Stimulated activated CD8-positive, alpha-beta memory T cell treated with anti-CD3 and anti-CD28 coated beads, Interleukin-4, amount 100 ng/mL, for 24 hours (primary cell): ENCODE measurements around the gene RGS16.

Experiments used
- DNase-seq: peaks from one replicate; pipeline ENCODE4 v3.0.0-alpha.2; 2020; ENCODE audit warnings: low read depth

The RGS16 gene

GRCh38 chr1:182629499-182630096 is 25.4 kb upstream of the RGS16 start:
- DNase-seq: peak; percentile 56

- no peak for DNase-seq
Observed at GRCh38 chr1:182629080-182629479, 24.9 kb upstream of the RGS16 start.

- no peak for DNase-seq
Observed at GRCh38 chr1:182628657-182629056, 24.5 kb upstream of the RGS16 start.

GRCh38 chr1:182627622-182628021 is 23.4 kb upstream of the RGS16 start:
- DNase-seq: no peak

GRCh38 chr1:182626527-182626926 is 22.3 kb upstream of the RGS16 start:
- no peak for DNase-seq

- DNase-seq: no peak
Observed at GRCh38 chr1:182625719-182626504, 21.7 kb upstream of the RGS16 start.

- DNase-seq: no peak
Observed at GRCh38 chr1:182625024-182625423, 20.8 kb upstream of the RGS16 start.

GRCh38 chr1:182624577-182624976 is 20.4 kb upstream of the RGS16 start:
- no peak for DNase-seq

GRCh38 chr1:182622901-182623528 is 18.8 kb upstream of the RGS16 start:
- no peak for DNase-seq

GRCh38 chr1:182621906-182622305 is 17.7 kb upstream of the RGS16 start:
- DNase-seq: no peak

GRCh38 chr1:182620924-182621585 is 16.9 kb upstream of the RGS16 start:
- DNase-seq: no peak

GRCh38 chr1:182617734-182618351 is 13.7 kb upstream of the RGS16 start:
- no peak for DNase-seq

- no peak for DNase-seq
Observed at GRCh38 chr1:182617014-182617429, 12.8 kb upstream of the RGS16 start.

GRCh38 chr1:182616130-182617013 is 12.2 kb upstream of the RGS16 start:
- DNase-seq: peak; percentile 79

- no peak for DNase-seq
Observed at GRCh38 chr1:182615468-182616129, 11.4 kb upstream of the RGS16 start.

- peak; percentile 56 for DNase-seq
Observed at GRCh38 chr1:182614796-182615454, 10.7 kb upstream of the RGS16 start.

- DNase-seq: no peak
Observed at GRCh38 chr1:182611787-182612186, 7.6 kb upstream of the RGS16 start.

GRCh38 chr1:182611326-182611725 is 7.1 kb upstream of the RGS16 start:
- no peak for DNase-seq

GRCh38 chr1:182610606-182611194 is 6.5 kb upstream of the RGS16 start:
- DNase-seq: no peak
